Posterior cingulate gyrus (tissue), 11 donors: ENCODE results near the gene STYXL2.

Experiments
- DNase-seq, 10 donors: peaks; one replicate each; pipeline versions ENCODE4 v3.0.0 to v3.0.0-alpha.2; 2020 to 2021; ENCODE audit warnings: mixed read lengths in 3 of 10
- intact Hi-C: fragments of 100-400 bp; cut with DNase I; formaldehyde crosslinking; loops from one replicate; pipeline ENCODE4 v1.15.1; 2023

The STYXL2 gene

DNA sequence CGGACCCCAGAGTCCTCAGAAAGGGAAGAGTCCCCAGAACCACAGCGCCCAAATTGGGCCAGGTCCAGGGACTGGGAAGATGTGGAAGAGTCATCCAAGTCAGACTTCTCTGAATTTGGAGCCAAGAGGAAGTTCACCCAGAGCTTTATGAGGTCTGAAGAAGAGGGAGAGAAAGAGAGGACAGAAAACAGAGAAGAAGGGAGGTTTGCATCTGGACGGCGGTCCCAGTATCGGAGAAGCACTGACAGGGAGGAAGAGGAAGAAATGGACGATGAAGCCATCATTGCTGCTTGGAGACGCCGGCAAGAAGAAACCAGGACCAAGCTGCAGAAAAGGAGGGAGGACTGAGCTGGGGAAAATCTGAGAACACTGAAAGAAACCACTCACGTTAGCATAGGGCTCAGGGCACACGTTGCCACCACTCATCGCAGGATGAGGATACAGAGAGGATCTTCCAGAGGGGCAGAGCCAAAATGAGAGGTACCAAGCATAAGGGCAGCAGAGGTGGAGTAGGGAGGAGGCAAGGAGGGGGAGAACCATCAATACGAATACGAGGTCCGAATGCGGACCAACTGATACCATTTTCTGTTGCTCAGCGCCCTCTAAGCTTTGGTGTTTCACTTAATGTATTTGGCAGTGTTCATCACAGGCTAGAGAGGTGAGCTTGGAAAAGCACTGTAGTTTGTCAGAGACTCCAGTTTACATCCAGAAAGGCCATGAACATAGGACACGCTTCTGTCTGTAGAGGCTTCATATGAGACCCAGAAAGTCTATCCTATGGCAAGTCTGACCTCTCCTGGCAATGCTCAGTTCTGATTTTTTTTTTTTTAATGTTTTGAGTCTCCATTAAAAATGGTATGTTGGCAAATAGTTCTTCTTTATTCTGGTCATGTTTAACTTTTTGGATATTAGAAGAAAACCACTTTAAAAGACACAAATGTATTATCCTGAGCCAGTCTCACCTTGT is 34.7 kb downstream of the STYXL2 start:
- intact Hi-C loops, result loop anchor here (2.0 to 10.0 kb wide), 2 partner anchors 62 to 86 kb away; no protein-coding TSS in a partner anchor
- DNase-seq, result no peak

GRCh38 chr1:167130829-167131510 is 37.1 kb downstream of the STYXL2 start:
- DNase-seq, result no peak
- intact Hi-C loops, result no loop called here

- no peak for DNase-seq
- intact Hi-C loops, result no loop called here
Observed at GRCh38 chr1:167132301-167133010, 38.6 kb downstream of the STYXL2 start.

- intact Hi-C loops, result no loop called here
- no peak for DNase-seq
Observed at GRCh38 chr1:167135281-167135840, 41.5 kb downstream of the STYXL2 start.

- intact Hi-C loops, result no loop called here
- DNase-seq, result no peak
Observed at GRCh38 chr1:167136191-167136614, 42.3 kb downstream of the STYXL2 start.

- intact Hi-C loops, result no loop called here
- no peak for DNase-seq
Observed at GRCh38 chr1:167136806-167137205, 42.9 kb downstream of the STYXL2 start.

GRCh38 chr1:167137332-167137781 is 43.5 kb downstream of the STYXL2 start:
- no peak for DNase-seq
- intact Hi-C loops, result no loop called here

- no peak for DNase-seq
- intact Hi-C loops, result no loop called here
Observed at GRCh38 chr1:167137793-167138510, 44.1 kb downstream of the STYXL2 start.

DNA sequence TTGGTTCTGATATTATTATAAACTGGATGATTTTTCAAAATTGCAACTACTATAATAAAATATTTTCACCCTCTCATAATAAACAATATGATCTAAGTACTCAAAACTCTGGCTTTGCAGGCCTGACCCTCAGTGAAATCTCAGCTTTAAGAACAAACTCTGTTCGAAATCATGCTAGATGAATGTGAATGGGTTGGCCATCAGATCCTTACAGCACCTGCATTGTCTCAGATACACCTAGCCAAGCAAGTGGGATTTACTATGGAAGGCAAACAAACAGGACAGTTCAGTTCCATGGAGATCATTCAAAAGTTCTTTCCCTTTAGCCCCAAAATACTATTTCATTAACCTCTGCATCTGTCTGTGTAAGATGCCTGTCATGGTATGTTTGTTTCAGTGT is 44.8 kb downstream of the STYXL2 start:
- DNase-seq, result no peak
- intact Hi-C loops, result no loop called here

DNA sequence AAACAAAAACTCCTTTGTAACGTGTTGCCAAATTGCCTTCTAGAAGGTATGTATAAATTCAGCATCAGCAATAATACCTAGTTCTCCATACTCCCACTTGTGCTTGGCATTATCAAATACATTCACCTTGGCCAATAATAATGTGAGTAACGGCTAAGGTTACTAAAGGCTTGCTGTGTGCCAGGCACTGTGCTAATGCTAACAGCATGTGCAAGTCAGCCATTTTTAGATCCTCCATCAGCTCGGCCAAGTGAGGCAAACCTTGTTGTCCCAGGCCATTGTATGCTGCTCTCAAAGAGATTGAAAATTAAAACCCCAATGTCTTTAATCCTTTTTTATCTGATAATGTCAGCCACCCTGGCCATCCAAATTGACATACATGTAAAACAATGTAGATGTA is 48.1 kb downstream of the STYXL2 start:
- intact Hi-C loops, result no loop called here
- no peak for DNase-seq
